Measurements from ENCODE around the gene YWHAQ. TPM values are rescaled to one million over a fixed set of nuclear protein-coding genes. Genes with fewer than 3 reads are reported as not detected.

The YWHAQ gene
- total RNA-seq, 2 donors from 2014 or later, result 139 to 204 TPM

GRCh38 chr2:9644603-9645002 lies 13.8 kb upstream of the YWHAQ start:
- TF ChIP-seq CTCF (IDR thresholded peaks at IDR 0.05), result no peak
- Histone ChIP-seq H3K27me3 (no peaks in the 10 kb centered on the region), H3K4me3 (no peak overlapping the region), H3K4me1 (peaks cover 0 to 4% of the 10 kb centered on the region in 2 donors), H3K9me3 (no peaks in the 10 kb centered on the region), H3K36me3 (no peaks in the 10 kb centered on the region), H3K27ac (no peak overlapping the region)
- no peak for DNase-seq (ENCODE audit: low spot score)

- DNase-seq (ENCODE audit: low spot score), result no peak
- Histone ChIP-seq H3K36me3 (no peaks in the 10 kb centered on the region), H3K27ac (no peak overlapping the region), H3K4me1 (peaks cover 0 to 10% of the 10 kb centered on the region in 2 donors), H3K4me3 (no peak overlapping the region), H3K27me3 (no peaks in the 10 kb centered on the region), H3K9me3 (no peaks in the 10 kb centered on the region)
- no peak for TF ChIP-seq CTCF (IDR thresholded peaks at IDR 0.05)
Measured at GRCh38 chr2:9644021-9644420, 13.2 kb upstream of the YWHAQ start.

- DNase-seq (ENCODE audit: low spot score), result no peak
- Histone ChIP-seq H3K27ac (no peak overlapping the region), H3K4me1 (peaks cover 0 to 25% of the 10 kb centered on the region in 2 donors), H3K4me3 (no peak overlapping the region), H3K36me3 (no peaks in the 10 kb centered on the region), H3K9me3 (no peaks in the 10 kb centered on the region), H3K27me3 (no peaks in the 10 kb centered on the region)
- TF ChIP-seq CTCF (IDR thresholded peaks at IDR 0.05), result no peak
Measured at GRCh38 chr2:9641641-9642040, 10.8 kb upstream of the YWHAQ start.

GRCh38 chr2:9640403-9641104 lies 9.8 kb upstream of the YWHAQ start:
- DNase-seq (ENCODE audit: low spot score), result no peak
- no peak overlapping the region for H3K27ac ChIP-seq

GRCh38 chr2:9639740-9640343 lies 9.0 kb upstream of the YWHAQ start:
- DNase-seq (ENCODE audit: low spot score), result peak; percentile 52
- Histone ChIP-seq H3K27me3 (no peaks in the 10 kb centered on the region), H3K9me3 (no peaks in the 10 kb centered on the region), H3K27ac (no peak overlapping the region), H3K4me1 (peaks cover 0 to 25% of the 10 kb centered on the region in 2 donors), H3K36me3 (no peaks in the 10 kb centered on the region), H3K4me3 (no peak overlapping the region)
- TF ChIP-seq CTCF (IDR thresholded peaks at IDR 0.05), result no peak

More at GRCh38 chr2:9640403-9641104, 9.8 kb upstream of the YWHAQ start:
- no peaks in the 10 kb centered on the region for H3K27me3 ChIP-seq
- no peak overlapping the region for H3K4me3 ChIP-seq
- no peak for TF ChIP-seq CTCF (IDR thresholded peaks at IDR 0.05)
- no peaks in the 10 kb centered on the region for H3K9me3 ChIP-seq
- peaks cover 0 to 25% of the 10 kb centered on the region in 2 donors for H3K4me1 ChIP-seq
- H3K36me3 ChIP-seq, result no peaks in the 10 kb centered on the region

Measured in right atrium auricular region (tissue), 2 donors.